Naive thymus-derived CD4-positive, alpha-beta T cell (primary cell): ENCODE data around the gene UPP1. TPM values are rescaled to one million over a fixed set of nuclear protein-coding genes. Genes with fewer than 3 reads are reported as not detected.

Experiments used
- ATAC-seq: fragments of 150-1000 bp; cut with Tn5 transposase; 2 replicates; pipeline ENCODE4 v1.10.0; 2021; ENCODE audit warnings: mild to moderate bottlenecking, moderate library complexity
- CTCF ChIA-PET: fragments of 350-600 bp; sonication (Branson Sonifier 250); formaldehyde crosslinking; loops from one replicate; lab custom pipeline; 2021; ENCODE audit warnings: antibody characterized with exemption; lab: Charles Lee
- POLR2A ChIA-PET: fragments of 350-600 bp; sonication (Branson Sonifier 250); formaldehyde crosslinking; loops from one replicate; lab custom pipeline; 2021; ENCODE audit warnings: antibody characterized with exemption, inconsistent platforms; lab: Charles Lee
- DNase-seq, 9 donors: peaks; one replicate each; pipeline versions ENCODE4 v3.0.0 to v3.0.0-alpha.2; 2020 to 2022; ENCODE audit warnings: mixed read lengths in 1 of 9
- H3K27ac ChIP-seq: one replicate; pipeline ENCODE4 v1.7.0; 2013; ENCODE audit warnings: mild to moderate bottlenecking, low read depth, low read length, moderate library complexity
- H3K27me3 ChIP-seq, 2 donors: one replicate each; pipeline ENCODE4 v1.7.0; 2013; ENCODE audit warnings: low read length in 2 of 2, mild to moderate bottlenecking in 2 of 2, moderate library complexity in 2 of 2; ENCODE audit not compliant: control insufficient read depth in 2 of 2, insufficient read depth in 2 of 2
- H3K36me3 ChIP-seq, 3 experiments: 1 replicate in 2 of 3; 2 replicates in 1 of 3; pipeline ENCODE4 v1.7.0; 2013; ENCODE audit warnings: low read length in 3 of 3, mild to moderate bottlenecking in 3 of 3, moderate library complexity in 1 of 3; ENCODE audit not compliant: insufficient read depth in 3 of 3, control insufficient read depth in 2 of 3
- H3K4me1 ChIP-seq, 2 donors: one replicate each; pipeline ENCODE4 v1.7.0; 2013; ENCODE audit warnings: low read length in 2 of 2, mild to moderate bottlenecking in 2 of 2, moderate library complexity in 1 of 2; ENCODE audit not compliant: control insufficient read depth in 2 of 2, insufficient read depth in 2 of 2
- H3K4me3 ChIP-seq: 2 replicates; pipeline ENCODE4 v1.7.0; 2013; ENCODE audit warnings: mild to moderate bottlenecking, low read length
- H3K9me3 ChIP-seq, 3 experiments: 1 replicate in 2 of 3; 2 replicates in 1 of 3; pipeline ENCODE4 v1.7.0; 2013; ENCODE audit warnings: low read length in 3 of 3; ENCODE audit not compliant: control insufficient read depth in 2 of 3
- H3K27ac Mint-ChIP-seq, 9 donors: one replicate each; pipeline ENCODE4 v1.8.0; 2020 to 2022; ENCODE audit warnings: mixed read lengths in 9 of 9, mild to moderate bottlenecking in 8 of 9, moderate library complexity in 5 of 9, inconsistent platforms in 2 of 9
- H3K27me3 Mint-ChIP-seq, 5 donors: one replicate each; pipeline ENCODE4 v1.8.0; 2021 to 2022; ENCODE audit warnings: mixed read lengths in 5 of 5, mild to moderate bottlenecking in 1 of 5
- H3K36me3 Mint-ChIP-seq, 5 donors: one replicate each; pipeline ENCODE4 v1.8.0; 2020 to 2022; ENCODE audit warnings: mixed read lengths in 5 of 5, mild to moderate bottlenecking in 3 of 5, inconsistent platforms in 1 of 5
- H3K4me1 Mint-ChIP-seq, 7 donors: one replicate each; pipeline ENCODE4 v1.8.0; 2020 to 2022; ENCODE audit warnings: mixed read lengths in 7 of 7, mild to moderate bottlenecking in 3 of 7, inconsistent platforms in 1 of 7
- H3K4me3 Mint-ChIP-seq, 10 donors: one replicate each; pipeline ENCODE4 v1.8.0; 2020 to 2022; ENCODE audit warnings: mild to moderate bottlenecking in 10 of 10, mixed read lengths in 10 of 10, moderate library complexity in 6 of 10, inconsistent platforms in 2 of 10
- H3K9me3 Mint-ChIP-seq, 11 donors: one replicate each; pipeline ENCODE4 v1.8.0; 2020 to 2022; ENCODE audit warnings: mixed read lengths in 11 of 11, mild to moderate bottlenecking in 4 of 11, inconsistent platforms in 1 of 11, moderate library complexity in 1 of 11
- intact Hi-C, 2 donors: fragments of 100-400 bp; cut with micrococcal nuclease; formaldehyde crosslinking; loops; one replicate each; pipeline ENCODE4 v1.15.1; 2023
- polyA plus RNA-seq, 2 donors: library from polyadenylated mRNA; unstranded; fragments of 300-500 nt; fragmentation: Illumina TruSeq; gene quantifications; one replicate each; pipeline ENCODE4 v1.2.3, GENCODE V29; 2021
- total RNA-seq, 6 experiments: library from RNA in 5 of 6; stranded (reverse) in 5 of 6; gene quantifications; 1 replicate in 5 of 6; 2 replicates in 1 of 6; pipeline ENCODE4 v1.2.3 and lab custom pipeline; 2021 to 2026

Gene UPP1
- total and polyA plus RNA-seq, 7 experiments from 2014 or later, result 40.2 to 143 (median 93.4) TPM

- Mint-ChIP-seq H3K4me3 (peak overlapping the region in 4 of 10 donors; percentile 10 to 55 (median 28)), H3K4me1 (peaks cover 65 to 97% (median 95%) of the 10 kb centered on the region in 7 donors), H3K36me3 (peaks cover 9 to 80% (median 68%) of the 10 kb centered on the region in 5 donors), H3K9me3 (peaks cover 0 to 1% (median 0%) of the 10 kb centered on the region in 11 donors), H3K27me3 (no peaks in the 10 kb centered on the region), H3K27ac (peak overlapping the region; percentile 61 to 95 (median 84))
- intact Hi-C loops, result no loop called here
- ATAC-seq (no peak), DNase-seq (no peak)
- H3K4me1 ChIP-seq, result peaks cover 59 to 72% of the 10 kb centered on the region in 2 donors
- no peaks in the 10 kb centered on the region for H3K27me3 ChIP-seq
- no peak overlapping the region for H3K4me3 ChIP-seq
- POLR2A ChIA-PET, result interaction anchor here (1.0 kb wide), 1 partner anchor 11 kb away, joined by 5 read pairs; no protein-coding TSS in a partner anchor
- peaks cover 4 to 60% (median 15%) of the 10 kb centered on the region in 3 experiments for H3K36me3 ChIP-seq
- no peaks in the 10 kb centered on the region for H3K9me3 ChIP-seq
- CTCF ChIA-PET, result interaction anchor here (2.0 kb wide), 1 partner anchor 14 kb away, joined by 5 read pairs; no protein-coding TSS in a partner anchor
- H3K27ac ChIP-seq, result peak overlapping the region; percentile 72
These were observed 5.8 kb downstream of the UPP1 start for GRCh38 chr7:48094861-48095293.

DNA sequence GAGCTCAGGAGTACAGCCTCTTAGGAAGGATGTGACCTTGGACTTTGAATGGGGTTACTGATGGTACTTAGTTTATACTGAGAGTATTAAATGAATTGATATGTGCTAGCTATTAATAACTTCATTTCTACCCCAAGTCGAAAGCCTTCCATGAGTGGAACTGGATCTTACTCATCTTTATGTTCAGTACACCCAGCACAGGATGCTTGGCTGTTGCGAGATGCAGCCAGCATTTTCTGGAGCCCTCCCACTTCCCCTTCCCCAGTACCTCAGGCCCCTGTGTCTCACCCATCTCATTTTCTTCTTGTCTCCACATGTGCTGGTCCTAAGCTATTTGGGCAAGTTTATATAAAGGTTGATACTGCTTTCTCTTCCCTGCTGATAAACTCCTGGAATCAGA lies 7.2 kb downstream of the UPP1 start:
- peak overlapping the region; percentile 4 for H3K4me3 ChIP-seq
- Mint-ChIP-seq H3K4me1 (peaks cover 55 to 90% (median 84%) of the 10 kb centered on the region in 7 donors), H3K9me3 (no peaks in the 10 kb centered on the region), H3K27me3 (no peaks in the 10 kb centered on the region), H3K36me3 (peaks cover 10 to 70% (median 59%) of the 10 kb centered on the region in 5 donors), H3K27ac (peak overlapping the region; percentile 84 to 95 (median 92)), H3K4me3 (peak overlapping the region; percentile 59 to 80 (median 70))
- H3K27ac ChIP-seq, result peak overlapping the region; percentile 72
- ChIA-PET CTCF (interaction anchor here (1.2 to 2.0 kb wide), 2 partner anchors 13 to 51 kb away, joined by 3 to 5 read pairs; no protein-coding TSS in a partner anchor), POLR2A (interaction anchor here (0.6 to 1.7 kb wide), 5 partner anchors 9 to 246 kb away, joined by 3 to 5 read pairs (median 4); no protein-coding TSS in a partner anchor)
- no peak for DNase-seq
- H3K4me1 ChIP-seq, result peaks cover 56 to 61% of the 10 kb centered on the region in 2 donors
- H3K9me3 ChIP-seq, result no peaks in the 10 kb centered on the region
- peaks cover 7 to 63% (median 15%) of the 10 kb centered on the region in 3 experiments for H3K36me3 ChIP-seq
- intact Hi-C loops, result loop anchor here in 1 of 2 donors (2.0 kb wide), 1 partner anchor 61 kb away; the partner anchor contains the start of gene C7orf57
- no peaks in the 10 kb centered on the region for H3K27me3 ChIP-seq
- peak; percentile 62 for ATAC-seq

DNA sequence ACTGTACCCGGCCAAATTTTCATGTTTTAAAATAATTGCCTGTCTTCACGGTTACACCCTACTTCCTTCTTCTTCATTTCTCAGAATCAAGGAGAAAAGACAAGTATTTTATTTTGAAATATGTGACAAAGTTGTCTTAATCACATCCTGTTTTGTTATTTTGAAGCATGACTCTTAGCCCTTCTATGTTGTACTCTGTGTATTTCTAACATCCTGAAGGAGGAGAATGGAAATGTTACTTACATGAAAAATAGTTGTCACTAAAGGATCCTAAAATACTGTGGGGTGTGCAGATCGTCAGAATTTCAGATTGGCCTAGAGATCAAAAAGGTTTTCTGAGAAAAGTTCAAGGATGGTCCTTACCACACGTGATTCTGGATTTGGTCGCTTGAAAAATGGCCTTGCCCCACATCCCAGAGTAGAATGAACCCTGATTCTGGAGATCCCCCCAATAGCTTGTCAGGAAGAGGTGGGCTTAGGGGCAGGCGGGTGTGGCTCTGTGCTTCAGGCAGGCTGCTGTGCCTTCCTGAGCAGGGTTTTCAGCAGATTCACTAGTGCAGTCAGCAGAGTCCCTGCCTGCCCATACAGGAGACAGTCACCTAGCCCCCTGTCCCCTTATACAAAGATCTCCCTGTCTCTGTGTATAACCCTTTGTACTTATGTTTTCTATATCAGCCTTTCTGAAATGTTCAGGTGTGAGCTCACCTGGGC lies 8.6 kb downstream of the UPP1 start:
- H3K4me3 Mint-ChIP-seq, result peak overlapping the region; percentile 30 to 88 (median 78)
- H3K27ac Mint-ChIP-seq, result peak overlapping the region; percentile 84 to 95 (median 92)
- peaks cover 18 to 68% (median 64%) of the 10 kb centered on the region in 5 donors for H3K36me3 Mint-ChIP-seq
- H3K4me1 Mint-ChIP-seq, result peaks cover 59 to 85% (median 82%) of the 10 kb centered on the region in 7 donors
- H3K9me3 Mint-ChIP-seq, result no peaks in the 10 kb centered on the region
- POLR2A ChIA-PET, result interaction anchor here (1.0 to 2.0 kb wide), 5 partner anchors 8 to 106 kb away, joined by 3 to 8 read pairs (median 3); partner anchors contain the start of gene UPP1
- ATAC-seq, result peak; percentile 66
- CTCF ChIA-PET, result interaction anchor here (0.8 to 1.8 kb wide), 4 partner anchors 11 to 110 kb away, joined by 3 to 4 read pairs (median 4); no protein-coding TSS in a partner anchor
- peak in 6 of 9 donors; percentile 18 to 51 (median 38) for DNase-seq
- H3K27me3 Mint-ChIP-seq, result no peaks in the 10 kb centered on the region
- Histone ChIP-seq H3K9me3 (no peaks in the 10 kb centered on the region), H3K36me3 (peaks cover 18 to 63% (median 28%) of the 10 kb centered on the region in 3 experiments), H3K27ac (peak overlapping the region; percentile 72), H3K27me3 (no peaks in the 10 kb centered on the region), H3K4me1 (peaks cover 51 to 70% of the 10 kb centered on the region in 2 donors), H3K4me3 (peak overlapping the region; percentile 53)
- intact Hi-C loops, result loop anchor here (1.0 to 2.0 kb wide), 6 partner anchors 8 to 118 kb away; partner anchors contain the start of genes UPP1 (in 2 of the 2), C7orf57 (in 1 of the 2) and HUS1 (in 1 of the 2)

- H3K27ac Mint-ChIP-seq, result peak overlapping the region; percentile 84 to 95 (median 92)
- peaks cover 60 to 80% (median 73%) of the 10 kb centered on the region in 7 donors for H3K4me1 Mint-ChIP-seq
- Histone ChIP-seq H3K27me3 (no peaks in the 10 kb centered on the region), H3K9me3 (no peaks in the 10 kb centered on the region), H3K36me3 (peaks cover 25 to 64% (median 39%) of the 10 kb centered on the region in 3 experiments), H3K4me1 (peaks cover 51 to 73% of the 10 kb centered on the region in 2 donors), H3K4me3 (no peak overlapping the region), H3K27ac (peak overlapping the region; percentile 72)
- H3K27me3 Mint-ChIP-seq, result no peaks in the 10 kb centered on the region
- intact Hi-C loops, result loop anchor here (1.0 to 2.0 kb wide), 3 partner anchors 10 to 14 kb away; no protein-coding TSS in a partner anchor
- peak overlapping the region; percentile 30 to 81 (median 76) for H3K4me3 Mint-ChIP-seq
- CTCF ChIA-PET, result interaction anchor here (1.1 to 1.8 kb wide), 2 partner anchors 12 to 107 kb away, joined by 4 read pairs; no protein-coding TSS in a partner anchor
- no peaks in the 10 kb centered on the region for H3K9me3 Mint-ChIP-seq
- peaks cover 18 to 68% (median 62%) of the 10 kb centered on the region in 5 donors for H3K36me3 Mint-ChIP-seq
- no peak for DNase-seq
- no peak for ATAC-seq
- POLR2A ChIA-PET, result interaction anchor here (1.1 to 2.0 kb wide), 4 partner anchors 9 to 107 kb away, joined by 3 to 8 read pairs (median 4); partner anchors contain the start of gene UPP1
These were observed 9.8 kb downstream of the UPP1 start for GRCh38 chr7:48098846-48099245.

GRCh38 chr7:48099781-48100180 lies 10.7 kb downstream of the UPP1 start:
- H3K4me1 ChIP-seq, result peaks cover 51 to 72% of the 10 kb centered on the region in 2 donors
- POLR2A ChIA-PET, result interaction anchor here (1.0 to 1.1 kb wide), 2 partner anchors 7 to 11 kb away, joined by 4 read pairs; partner anchors contain the start of gene UPP1
- CTCF ChIA-PET, result no interaction called here
- Mint-ChIP-seq H3K27me3 (no peaks in the 10 kb centered on the region), H3K4me3 (peak overlapping the region in 6 of 10 donors; percentile 56 to 81 (median 72)), H3K4me1 (peaks cover 56 to 74% (median 67%) of the 10 kb centered on the region in 7 donors), H3K27ac (peak overlapping the region; percentile 84 to 95 (median 92)), H3K36me3 (peaks cover 17 to 71% (median 62%) of the 10 kb centered on the region in 5 donors), H3K9me3 (no peaks in the 10 kb centered on the region)
- H3K9me3 ChIP-seq, result no peaks in the 10 kb centered on the region
- no peak overlapping the region for H3K4me3 ChIP-seq
- intact Hi-C loops, result loop anchor here in 1 of 2 donors (2.0 kb wide), 1 partner anchor 15 kb away; no protein-coding TSS in a partner anchor
- peaks cover 25 to 64% (median 47%) of the 10 kb centered on the region in 3 experiments for H3K36me3 ChIP-seq
- no peaks in the 10 kb centered on the region for H3K27me3 ChIP-seq
- DNase-seq (no peak), ATAC-seq (no peak)
- peak overlapping the region; percentile 72 for H3K27ac ChIP-seq

DNA sequence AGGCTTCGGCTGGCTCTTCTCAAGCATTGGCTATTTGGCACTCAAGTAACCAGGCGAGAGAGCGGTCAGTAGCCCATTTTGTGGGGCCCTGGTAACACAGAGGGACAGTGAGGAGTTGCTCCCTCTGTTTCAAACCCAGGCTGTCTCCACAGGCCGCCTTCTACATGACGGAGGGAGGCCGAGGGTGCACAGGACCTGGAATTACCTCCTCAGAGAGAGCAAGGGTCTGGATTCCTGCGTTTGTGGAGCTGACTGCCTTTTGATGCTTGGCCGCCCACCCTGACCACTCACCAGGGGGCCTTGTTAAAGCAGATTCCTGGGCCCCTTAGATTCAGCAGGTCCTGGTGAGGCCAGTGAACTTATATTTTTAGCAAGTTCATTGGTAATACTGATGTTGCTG lies 12.3 kb downstream of the UPP1 start:
- peaks cover 25 to 70% (median 50%) of the 10 kb centered on the region in 3 experiments for H3K36me3 ChIP-seq
- Mint-ChIP-seq H3K9me3 (no peaks in the 10 kb centered on the region), H3K4me1 (peaks cover 43 to 62% (median 56%) of the 10 kb centered on the region in 7 donors), H3K27me3 (no peaks in the 10 kb centered on the region), H3K4me3 (no peak overlapping the region), H3K27ac (peak overlapping the region in 4 of 9 donors; percentile 67 to 95 (median 82)), H3K36me3 (peaks cover 20 to 65% (median 61%) of the 10 kb centered on the region in 5 donors)
- ATAC-seq (no peak), DNase-seq (no peak)
- H3K4me1 ChIP-seq, result peaks cover 37 to 56% of the 10 kb centered on the region in 2 donors
- H3K9me3 ChIP-seq, result no peaks in the 10 kb centered on the region
- intact Hi-C loops, result no loop called here
- ChIA-PET POLR2A (no interaction called here), CTCF (interaction anchor here (1.1 kb wide), 1 partner anchor 9 kb away, joined by 5 read pairs; no protein-coding TSS in a partner anchor)
- H3K27me3 ChIP-seq, result no peaks in the 10 kb centered on the region
- H3K4me3 ChIP-seq, result no peak overlapping the region
- peak overlapping the region; percentile 11 for H3K27ac ChIP-seq
